Hematopoietic multipotent progenitor cell treated with erythropoietin and hydrocortisone succinate and interleukin-3 and kit ligand, for 17 days (in vitro differentiated cells): ENCODE measurements around the gene XRCC3.
"Not testable (repeated sequence)": the region's sequence is repeated elsewhere in the genome, so short reads cannot be mapped to it uniquely, and the experiment has no call there.

ENCODE experiments used
- DNase-seq: peaks from one replicate; pipeline ENCODE4 v3.0.0-alpha.2; 2015; ENCODE audit warnings: low spot score

XRCC3 gene

DNA sequence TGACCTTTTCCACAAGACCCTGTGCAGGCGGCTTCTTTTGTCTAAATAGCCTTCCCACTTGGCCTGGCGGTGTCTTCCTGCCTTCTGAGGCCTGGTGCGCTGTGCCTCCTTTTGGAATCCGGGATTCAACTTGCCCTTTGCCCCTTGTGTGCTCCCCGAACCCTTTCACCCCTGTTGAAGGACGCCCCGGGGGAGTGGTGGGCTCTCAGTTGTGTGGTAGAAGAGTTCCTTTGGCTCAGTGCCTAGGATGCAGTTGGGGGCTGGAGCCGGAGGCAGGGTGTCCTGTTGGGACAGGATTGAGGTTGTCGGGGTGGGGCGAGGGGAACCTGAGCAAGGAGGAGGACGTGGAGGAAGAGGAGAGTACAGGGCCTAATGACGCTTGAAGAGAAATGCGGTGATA lies 51.7 kb downstream of the XRCC3 start:
- no peak for DNase-seq

DNA sequence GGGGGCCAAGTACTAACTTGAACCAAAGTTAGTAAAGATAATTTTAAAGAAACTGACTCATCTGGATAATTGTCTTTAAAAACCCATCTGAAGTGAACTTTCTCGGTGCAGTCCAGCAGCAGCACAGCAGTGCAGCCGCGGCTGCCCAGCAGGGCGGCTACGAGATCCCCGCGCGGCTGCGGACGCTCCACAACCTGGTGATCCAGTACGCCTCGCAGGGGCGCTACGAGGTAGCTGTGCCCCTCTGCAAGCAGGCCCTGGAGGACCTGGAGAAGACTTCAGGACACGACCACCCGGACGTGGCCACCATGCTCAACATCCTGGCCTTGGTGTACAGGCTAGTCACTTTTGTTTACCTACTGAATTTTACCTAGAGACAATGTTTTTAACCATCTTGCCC lies 52.7 kb downstream of the XRCC3 start:
- DNase-seq, result no peak

DNA sequence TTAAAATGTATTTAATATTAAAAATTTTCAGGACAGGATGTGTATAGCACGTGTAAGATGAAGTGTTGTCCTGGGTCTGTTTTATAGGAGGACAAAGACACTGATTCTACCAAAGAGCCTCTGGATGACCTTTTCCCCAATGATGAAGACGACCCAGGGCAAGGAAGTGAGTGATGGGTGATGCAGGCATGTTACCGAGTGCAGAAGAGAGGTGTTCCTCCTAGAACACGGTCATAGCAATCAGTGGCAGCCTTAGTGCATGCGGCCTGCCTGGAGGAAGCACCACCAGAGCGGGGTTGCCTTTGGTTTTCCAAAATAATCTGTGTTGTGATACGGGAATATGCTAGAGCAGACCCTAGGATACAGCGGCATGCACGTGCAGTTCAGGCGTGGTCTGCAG lies 53.2 kb downstream of the XRCC3 start:
- DNase-seq, result no peak

DNA sequence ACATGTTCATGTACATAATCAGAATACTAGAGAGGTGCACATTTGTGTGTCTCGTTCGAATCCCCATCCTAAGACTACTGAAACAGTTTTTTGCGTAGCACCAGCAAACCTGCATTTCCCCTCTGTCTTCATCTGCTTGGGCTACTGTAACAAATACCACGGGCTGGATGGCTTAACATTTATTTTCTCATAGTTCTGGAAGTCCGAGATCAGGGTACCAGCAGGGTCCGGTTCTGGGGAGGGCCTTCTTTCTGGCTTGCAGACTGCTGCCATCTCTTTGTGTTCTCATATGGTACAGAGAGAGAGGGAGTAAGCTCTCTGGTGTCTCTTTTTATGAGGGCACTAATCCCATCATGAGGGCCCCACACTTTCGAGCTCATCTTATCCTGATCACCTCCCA lies 55.6 kb downstream of the XRCC3 start:
- no peak for DNase-seq

DNA sequence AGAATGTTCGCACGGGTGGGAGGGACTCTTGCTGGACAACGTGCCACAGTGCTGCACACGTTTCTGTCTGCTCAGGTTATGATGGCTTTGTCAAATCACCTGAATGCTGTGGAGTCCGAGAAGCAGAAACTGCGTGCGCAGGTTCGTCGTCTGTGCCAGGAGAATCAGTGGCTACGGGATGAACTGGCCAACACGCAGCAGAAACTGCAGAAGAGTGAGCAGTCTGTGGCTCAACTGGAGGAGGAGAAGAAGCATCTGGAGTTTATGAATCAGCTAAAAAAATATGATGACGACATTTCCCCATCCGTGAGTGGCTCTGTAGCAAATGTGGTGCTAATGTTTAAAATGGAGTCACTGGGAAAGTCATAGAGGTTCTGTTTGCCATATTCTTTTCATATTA lies 57.8 kb downstream of the XRCC3 start:
- no peak for DNase-seq

DNA sequence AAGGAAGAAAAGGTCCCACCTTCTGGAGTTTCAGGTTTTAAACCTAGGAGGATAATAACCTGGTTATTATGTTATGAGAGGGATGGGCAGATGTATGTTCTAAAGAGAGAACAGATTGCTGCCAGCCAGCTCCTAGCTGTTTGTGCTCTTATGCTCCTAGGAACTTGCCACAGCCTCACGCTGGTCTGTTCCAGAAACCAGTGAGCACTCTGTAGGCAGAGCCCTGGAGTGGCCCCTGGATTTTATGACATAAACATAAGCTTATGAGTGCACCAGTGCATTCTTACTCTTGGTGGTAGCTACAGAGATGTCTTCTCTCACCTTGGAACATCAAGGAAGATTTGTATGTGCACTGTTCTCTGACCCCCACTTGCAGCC lies 58.5 kb downstream of the XRCC3 start:
- no peak for DNase-seq

DNA sequence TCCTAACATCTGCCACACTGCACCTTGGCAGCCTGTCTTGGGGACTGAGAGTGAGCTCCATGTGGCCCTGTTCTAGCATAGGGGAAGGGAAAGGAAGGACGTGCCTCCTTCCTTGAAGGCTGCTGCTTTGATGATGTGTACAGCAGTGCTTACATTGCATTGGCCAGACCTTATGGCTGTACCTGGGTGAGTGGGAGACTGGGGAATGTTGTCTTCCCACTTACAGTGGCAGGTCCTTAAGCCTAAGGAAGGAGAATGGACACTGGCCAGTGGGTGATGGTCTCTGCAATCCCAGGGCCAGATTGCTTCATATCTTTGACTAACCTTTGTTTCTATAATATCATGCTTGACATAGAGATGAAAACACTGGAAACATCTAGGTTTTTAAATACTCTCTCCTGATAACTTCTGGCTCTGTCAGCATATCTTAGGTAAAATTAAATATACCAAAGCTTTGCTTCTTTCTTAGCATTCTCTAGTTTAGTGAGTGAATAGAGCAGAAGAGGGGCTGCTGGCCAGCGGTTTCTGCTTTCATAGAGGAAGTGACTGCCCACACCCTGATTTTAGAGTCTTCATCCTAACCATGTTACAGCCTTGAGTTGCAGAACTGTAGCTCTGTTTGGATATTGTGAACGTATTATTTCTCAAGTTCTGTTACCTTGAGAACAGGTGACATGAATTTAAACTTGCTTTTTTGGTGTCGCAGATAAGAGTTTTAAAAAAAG lies 59.1 kb downstream of the XRCC3 start:
- no peak for DNase-seq

DNA sequence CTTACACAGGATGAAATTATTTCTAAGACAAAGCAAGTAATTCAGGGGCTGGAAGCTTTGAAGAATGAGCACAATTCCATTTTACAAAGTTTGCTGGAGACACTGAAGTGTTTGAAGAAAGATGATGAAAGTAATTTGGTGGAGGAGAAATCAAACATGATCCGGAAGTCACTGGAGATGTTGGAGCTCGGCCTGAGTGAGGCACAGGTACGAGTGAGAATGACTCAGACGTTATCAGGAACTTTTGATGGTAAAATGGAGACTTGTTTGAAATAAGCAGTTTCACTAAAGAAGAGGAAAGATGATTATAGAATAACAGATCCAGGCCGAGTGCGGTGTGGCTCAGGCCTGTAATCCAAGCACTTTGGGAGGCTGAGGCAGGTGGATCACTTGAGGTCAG lies 60.6 kb downstream of the XRCC3 start:
- no peak for DNase-seq

DNA sequence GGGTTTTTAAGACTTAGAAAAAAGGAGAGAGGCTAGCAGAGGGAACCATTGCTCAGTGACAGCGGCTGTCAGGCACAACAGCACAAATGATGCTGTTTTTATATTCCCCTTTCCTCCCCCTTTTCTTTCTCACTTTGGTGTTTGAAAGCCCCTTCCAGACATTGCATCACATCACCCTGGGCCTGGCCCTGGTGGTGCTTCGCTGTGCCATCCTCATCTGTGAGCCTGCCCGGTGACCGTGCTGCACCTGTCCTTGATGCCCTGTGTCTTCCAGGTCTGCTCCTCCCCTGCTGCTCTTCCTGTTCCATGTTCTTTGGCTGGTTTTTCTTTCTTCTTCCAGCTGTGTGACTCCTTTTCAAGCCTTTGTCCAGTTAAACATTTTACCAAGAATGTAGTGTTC lies 61.4 kb downstream of the XRCC3 start:
- DNase-seq, result no peak

DNA sequence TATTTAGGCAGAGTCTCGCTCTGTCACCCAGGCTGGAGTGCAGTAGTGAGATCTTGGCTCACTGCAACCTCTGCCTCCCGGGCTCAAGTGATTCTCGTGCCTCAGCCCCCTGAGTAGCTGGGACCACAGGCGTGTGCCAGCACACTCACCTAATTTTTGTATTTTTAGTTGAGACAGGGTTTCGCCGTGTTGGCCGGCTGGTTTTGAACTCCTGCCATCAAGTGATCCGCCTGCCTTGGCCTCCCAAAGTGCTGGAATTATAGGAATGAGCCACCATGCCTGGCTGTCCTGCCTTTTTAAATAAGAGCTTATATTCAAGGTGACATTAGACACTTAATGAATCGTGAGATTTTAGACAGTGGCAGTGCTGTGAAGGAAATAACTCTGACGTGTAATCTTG lies 61.9 kb downstream of the XRCC3 start:
- DNase-seq, result not testable (repeated sequence)

DNA sequence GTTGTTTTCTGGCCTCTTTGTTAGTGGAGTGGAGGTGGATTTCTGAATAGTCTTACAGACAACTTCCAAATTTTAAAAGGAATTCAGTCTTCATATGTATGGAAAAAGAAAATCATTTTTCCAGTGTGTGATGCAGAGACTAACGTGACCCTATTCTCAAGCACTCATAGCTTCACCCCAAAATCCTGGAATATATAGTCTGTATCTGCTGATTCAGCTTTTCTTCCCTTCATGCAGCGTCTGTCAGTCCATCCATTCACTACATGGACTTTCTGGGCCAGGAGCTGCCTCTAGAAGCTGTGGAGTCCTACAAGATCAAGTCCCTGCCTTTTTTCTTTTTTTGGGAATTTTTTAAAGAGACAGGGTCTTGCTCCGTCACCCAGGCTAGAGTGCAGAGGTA lies 62.4 kb downstream of the XRCC3 start:
- no peak for DNase-seq

DNA sequence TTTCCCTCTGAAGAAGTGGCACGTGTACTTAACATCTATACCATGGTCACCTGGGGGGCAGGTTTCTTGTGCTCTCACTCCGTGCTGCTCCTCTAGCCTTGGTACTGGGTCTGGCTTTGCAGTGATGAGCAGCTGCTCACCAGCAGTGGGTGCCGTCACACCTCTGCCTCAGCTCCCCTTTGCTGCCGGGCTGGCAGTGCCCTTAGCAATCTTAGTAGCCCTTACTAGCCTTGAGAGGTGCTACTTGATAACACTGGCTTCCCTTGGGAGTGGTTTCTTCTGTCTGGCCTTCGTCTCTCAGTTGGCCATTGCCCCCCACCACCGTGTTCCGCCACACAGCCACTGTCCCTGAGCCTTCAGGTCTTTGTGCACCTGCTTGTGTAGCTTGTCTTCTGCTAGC lies 63.7 kb downstream of the XRCC3 start:
- DNase-seq, result no peak

DNA sequence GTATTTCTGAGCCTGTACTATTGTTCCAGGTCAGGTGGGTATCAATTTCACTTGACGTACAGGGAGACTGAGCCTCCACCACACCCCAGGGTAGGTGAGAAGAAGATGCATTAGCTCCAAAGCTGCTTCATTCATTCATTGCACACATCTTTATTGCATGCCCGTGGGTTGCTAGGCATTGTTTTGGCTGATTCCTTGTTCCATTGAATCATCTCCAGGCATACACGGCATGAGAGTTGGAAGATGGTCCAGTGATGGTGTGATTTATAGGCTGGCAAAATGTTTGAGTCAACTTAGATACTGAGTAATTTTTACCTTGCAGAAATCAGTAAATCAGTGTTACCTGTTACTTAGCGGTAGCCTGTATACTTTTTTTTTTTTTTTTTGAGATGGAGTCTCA lies 65.0 kb downstream of the XRCC3 start:
- DNase-seq, result no peak

DNA sequence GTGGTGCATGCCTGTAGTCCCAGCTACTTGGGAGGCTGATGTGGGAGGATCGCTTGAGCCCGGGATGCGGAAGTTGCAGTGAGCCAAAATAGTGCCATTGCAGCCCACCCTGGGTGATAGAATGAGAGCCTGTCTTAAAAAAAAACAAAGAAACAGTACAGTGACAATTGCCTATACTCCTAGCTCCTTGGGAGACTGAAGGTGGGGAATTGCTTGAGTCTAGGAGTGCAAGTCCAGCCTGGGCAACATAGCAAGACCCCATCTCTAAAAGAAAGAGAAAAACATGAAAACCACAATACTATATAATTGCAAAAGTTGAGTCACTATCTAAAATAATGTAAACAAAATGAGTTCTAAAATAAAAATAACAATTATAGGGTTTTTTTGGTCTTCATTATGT lies 66.2 kb downstream of the XRCC3 start:
- DNase-seq, result no peak
